ENCODE results near the gene PITPNC1. TPM values are rescaled to one million over a fixed set of nuclear protein-coding genes. Genes with fewer than 3 reads are reported as not detected.

PITPNC1 gene
- polyA plus RNA-seq, 1 donor from 2014 or later: 18.8 TPM

DNA sequence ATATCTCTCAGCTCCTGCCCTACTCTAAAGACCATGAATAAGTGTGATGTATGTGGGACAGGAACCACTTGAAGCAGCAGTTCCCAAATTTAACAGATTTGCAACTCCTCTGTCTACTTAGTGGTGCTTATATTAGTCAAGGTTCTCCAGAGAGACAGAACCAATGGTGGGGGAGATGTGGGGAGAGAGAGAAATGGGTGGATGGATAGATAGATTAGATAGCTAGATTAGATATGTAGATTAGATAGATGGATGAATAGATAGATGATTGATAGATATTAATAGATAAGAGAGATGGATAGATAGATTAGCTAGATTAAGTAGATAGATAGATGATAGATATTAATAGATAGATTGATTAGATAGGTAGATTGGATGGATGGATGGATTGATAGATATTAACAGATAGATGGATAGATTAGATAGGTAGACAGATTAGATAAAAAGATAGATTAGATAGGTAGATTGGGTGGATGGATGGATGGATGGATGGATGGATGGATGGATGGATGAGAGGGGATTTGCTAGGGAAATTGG is 186.7 kb downstream of the PITPNC1 start:
- no peak overlapping the region for H3K9ac ChIP-seq (ENCODE audit: low read length)
- no peaks in the 10 kb centered on the region for H3K79me2 ChIP-seq (replicated peaks; ENCODE audit: insufficient read depth, low read length)
- H3K4me3 ChIP-seq (ENCODE audit: low read length): no peak overlapping the region
- H3K9me3 ChIP-seq (ENCODE audit: low read length): no peaks in the 10 kb centered on the region
- no peaks in the 10 kb centered on the region for H4K20me1 ChIP-seq (ENCODE audit: insufficient read depth)
- no peak overlapping the region for H3K27ac ChIP-seq (ENCODE audit: low read length)
- no peak overlapping the region for H3K4me2 ChIP-seq (ENCODE audit: low read length)
- H3K36me3 ChIP-seq (ENCODE audit: insufficient read depth, low read length): no peaks in the 10 kb centered on the region
- H2AFZ ChIP-seq (ENCODE audit: low read depth, low read length): no peak overlapping the region
- no peaks in the 10 kb centered on the region for H3F3A ChIP-seq (ENCODE audit: insufficient read depth, low read length, poor library complexity, severe bottlenecking)
- H3K27me3 ChIP-seq (ENCODE audit: insufficient read depth, low read depth, low read length): no peaks in the 10 kb centered on the region
- TF ChIP-seq CTCF (IDR thresholded peaks at IDR 0.05; ENCODE audit: poor library complexity, severe bottlenecking): no peak
- H3K9me2 ChIP-seq (ENCODE audit: insufficient read depth, low read length): no peaks in the 10 kb centered on the region

DNA sequence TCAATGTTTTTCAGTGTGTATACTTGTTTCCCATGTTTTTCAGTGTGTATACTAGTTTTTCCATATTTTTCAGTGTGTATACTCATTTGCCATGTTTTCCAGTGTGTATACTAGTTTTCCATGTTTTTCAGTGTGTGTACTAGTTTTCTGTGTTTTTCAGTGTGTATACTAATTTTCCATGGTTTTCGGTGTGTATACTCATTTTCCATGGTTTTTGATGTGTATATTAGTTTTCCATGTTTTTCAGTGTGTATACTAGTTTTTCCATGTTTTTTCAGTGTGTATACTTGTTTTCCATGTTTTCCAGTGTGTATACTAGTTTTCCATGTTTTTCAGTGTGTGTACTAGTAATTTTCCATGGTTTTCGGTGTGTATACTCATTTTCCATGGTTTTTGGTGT is 188.0 kb downstream of the PITPNC1 start:
- Histone ChIP-seq H3F3A (ENCODE audit: insufficient read depth, low read length, poor library complexity, severe bottlenecking) (no peaks in the 10 kb centered on the region), H3K27ac (ENCODE audit: low read length) (no peak overlapping the region), H4K20me1 (ENCODE audit: insufficient read depth) (no peaks in the 10 kb centered on the region), H3K9me2 (ENCODE audit: insufficient read depth, low read length) (no peaks in the 10 kb centered on the region), H3K4me3 (ENCODE audit: low read length) (no peak overlapping the region), H3K4me2 (ENCODE audit: low read length) (no peak overlapping the region), H3K9me3 (ENCODE audit: low read length) (no peaks in the 10 kb centered on the region), H3K9ac (ENCODE audit: low read length) (no peak overlapping the region), H3K36me3 (ENCODE audit: insufficient read depth, low read length) (no peaks in the 10 kb centered on the region), H3K27me3 (ENCODE audit: insufficient read depth, low read depth, low read length) (no peaks in the 10 kb centered on the region), H2AFZ (ENCODE audit: low read depth, low read length) (no peak overlapping the region), H3K79me2 (replicated peaks; ENCODE audit: insufficient read depth, low read length) (no peaks in the 10 kb centered on the region)
- TF ChIP-seq RAD21 (conservative IDR thresholded peaks at IDR 0.05) (no peak), TAF1 (IDR thresholded peaks at IDR 0.05; ENCODE audit: low read depth) (no peak), SMC3 (conservative IDR thresholded peaks at IDR 0.05; ENCODE audit: poor library complexity) (no peak), CTCF (IDR thresholded peaks at IDR 0.05; ENCODE audit: poor library complexity, severe bottlenecking) (no peak), POLR2AphosphoS5 (IDR thresholded peaks at IDR 0.05) (no peak)

GRCh38 chr17:67566656-67567055 is 189.6 kb downstream of the PITPNC1 start:
- no peak for TF ChIP-seq EZH2 (IDR thresholded peaks at IDR 0.05; ENCODE audit: borderline replicate concordance, insufficient read depth, low read length, poor library complexity, severe bottlenecking)
- no peak for TF ChIP-seq POLR2AphosphoS5 (IDR thresholded peaks at IDR 0.05)
- no peak for TF ChIP-seq EP300 (conservative IDR thresholded peaks at IDR 0.05; ENCODE audit: poor library complexity, severe bottlenecking)
- no peak for TF ChIP-seq CTCF (IDR thresholded peaks at IDR 0.05; ENCODE audit: poor library complexity, severe bottlenecking)
- TF ChIP-seq TAF1 (IDR thresholded peaks at IDR 0.05; ENCODE audit: low read depth): no peak
- no peak for TF ChIP-seq SMC3 (conservative IDR thresholded peaks at IDR 0.05; ENCODE audit: poor library complexity)
- TF ChIP-seq RAD21 (conservative IDR thresholded peaks at IDR 0.05): no peak
- TF ChIP-seq MXI1 (conservative IDR thresholded peaks at IDR 0.05; ENCODE audit: poor library complexity, severe bottlenecking): no peak
- TF ChIP-seq, protein P1, sequence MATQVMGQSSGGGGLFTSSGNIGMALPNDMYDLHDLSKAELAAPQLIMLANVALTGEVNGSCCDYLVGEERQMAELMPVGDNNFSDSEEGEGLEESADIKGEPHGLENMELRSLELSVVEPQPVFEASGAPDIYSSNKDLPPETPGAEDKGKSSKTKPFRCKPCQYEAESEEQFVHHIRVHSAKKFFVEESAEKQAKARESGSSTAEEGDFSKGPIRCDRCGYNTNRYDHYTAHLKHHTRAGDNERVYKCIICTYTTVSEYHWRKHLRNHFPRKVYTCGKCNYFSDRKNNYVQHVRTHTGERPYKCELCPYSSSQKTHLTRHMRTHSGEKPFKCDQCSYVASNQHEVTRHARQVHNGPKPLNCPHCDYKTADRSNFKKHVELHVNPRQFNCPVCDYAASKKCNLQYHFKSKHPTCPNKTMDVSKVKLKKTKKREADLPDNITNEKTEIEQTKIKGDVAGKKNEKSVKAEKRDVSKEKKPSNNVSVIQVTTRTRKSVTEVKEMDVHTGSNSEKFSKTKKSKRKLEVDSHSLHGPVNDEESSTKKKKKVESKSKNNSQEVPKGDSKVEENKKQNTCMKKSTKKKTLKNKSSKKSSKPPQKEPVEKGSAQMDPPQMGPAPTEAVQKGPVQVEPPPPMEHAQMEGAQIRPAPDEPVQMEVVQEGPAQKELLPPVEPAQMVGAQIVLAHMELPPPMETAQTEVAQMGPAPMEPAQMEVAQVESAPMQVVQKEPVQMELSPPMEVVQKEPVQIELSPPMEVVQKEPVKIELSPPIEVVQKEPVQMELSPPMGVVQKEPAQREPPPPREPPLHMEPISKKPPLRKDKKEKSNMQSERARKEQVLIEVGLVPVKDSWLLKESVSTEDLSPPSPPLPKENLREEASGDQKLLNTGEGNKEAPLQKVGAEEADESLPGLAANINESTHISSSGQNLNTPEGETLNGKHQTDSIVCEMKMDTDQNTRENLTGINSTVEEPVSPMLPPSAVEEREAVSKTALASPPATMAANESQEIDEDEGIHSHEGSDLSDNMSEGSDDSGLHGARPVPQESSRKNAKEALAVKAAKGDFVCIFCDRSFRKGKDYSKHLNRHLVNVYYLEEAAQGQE (IDR thresholded peaks at IDR 0.05; ENCODE audit: borderline replicate concordance): no peak
- no peaks in the 10 kb centered on the region for H4K20me1 ChIP-seq (ENCODE audit: insufficient read depth)

More at GRCh38 chr17:67566656-67567055, 189.6 kb downstream of the PITPNC1 start:
- no peaks in the 10 kb centered on the region for H3K9me2 ChIP-seq (ENCODE audit: insufficient read depth, low read length)
- H3K9me3 ChIP-seq (ENCODE audit: low read length): no peaks in the 10 kb centered on the region
- no peaks in the 10 kb centered on the region for H3K36me3 ChIP-seq (ENCODE audit: insufficient read depth, low read length)
- no peaks in the 10 kb centered on the region for H3F3A ChIP-seq (ENCODE audit: insufficient read depth, low read length, poor library complexity, severe bottlenecking)
- no peak overlapping the region for H3K4me3 ChIP-seq (ENCODE audit: low read length)
- no peak overlapping the region for H3K9ac ChIP-seq (ENCODE audit: low read length)
- no peaks in the 10 kb centered on the region for H3K27me3 ChIP-seq (ENCODE audit: insufficient read depth, low read depth, low read length)
- no peaks in the 10 kb centered on the region for H3K79me2 ChIP-seq (replicated peaks; ENCODE audit: insufficient read depth, low read length)
- H3K4me2 ChIP-seq (ENCODE audit: low read length): no peak overlapping the region
- H2AFZ ChIP-seq (ENCODE audit: low read depth, low read length): no peak overlapping the region
- H3K27ac ChIP-seq (ENCODE audit: low read length): no peak overlapping the region

Data from neural cell (in vitro differentiated cells).